HL-60 (cell line): ENCODE results near the gene TMEM273.
A peak's percentile ranks its signal among the peaks of the same experiment; 100 is the strongest.

Source experiments
- DNase-seq, 2 experiments: peaks; one replicate each; pipeline ENCODE4 v3.0.0-alpha.2; 2010 to 2020; ENCODE audit warnings: low read depth in 1 of 2, low spot score in 1 of 2
- H3K27ac ChIP-seq: fragments of 250-450 bp; sonication (Bioruptor Pico); replicated peaks from 2 replicates; pipeline ENCODE4 v1.5.1; 2020; ENCODE audit warnings: mild to moderate bottlenecking, moderate library complexity
- H3K27me3 ChIP-seq: fragments of 250-450 bp; sonication (Bioruptor Pico); 2 replicates; pipeline ENCODE4 v1.5.1; 2021; ENCODE audit warnings: mild to moderate bottlenecking, moderate library complexity; ENCODE audit not compliant: insufficient read depth, poor library complexity, severe bottlenecking
- H3K4me3 ChIP-seq: replicated peaks from 2 replicates; pipeline ENCODE4 v1.5.1; 2011; ENCODE audit warnings: mild to moderate bottlenecking, control low read depth, low read length; ENCODE audit not compliant: insufficient read depth
- CTCF ChIP-seq: IDR thresholded peaks from one replicate; pipeline ENCODE4 v1.5.1; 2011; ENCODE audit warnings: low read length, control low read depth, inconsistent platforms; ENCODE audit not compliant: insufficient read depth
- GABPA ChIP-seq: IDR thresholded peaks from 2 replicates; pipeline ENCODE4 v1.6.1; 2012; ENCODE audit warnings: low read depth
- POLR2AphosphoS5 ChIP-seq: IDR thresholded peaks from 2 replicates; pipeline ENCODE4 v1.6.1; 2012; ENCODE audit warnings: low read depth
- REST ChIP-seq: IDR thresholded peaks from 2 replicates; pipeline ENCODE4 v1.6.1; 2012; ENCODE audit warnings: low read depth; ENCODE audit not compliant: insufficient replicate concordance
- SPI1 ChIP-seq: IDR thresholded peaks from 2 replicates; pipeline ENCODE4 v1.6.1; 2012; ENCODE audit warnings: low read depth, mild to moderate bottlenecking, borderline replicate concordance

The TMEM273 gene

GRCh38 chr10:49136525-49136924, 51.7 kb downstream of the TMEM273 start:
- Histone ChIP-seq H3K27me3 (no peaks in the 10 kb centered on the region), H3K27ac (no peak overlapping the region), H3K4me3 (no peak overlapping the region)
- TF ChIP-seq POLR2AphosphoS5 (no peak), GABPA (no peak), SPI1 (no peak), CTCF (no peak)
- DNase-seq: no peak

DNA sequence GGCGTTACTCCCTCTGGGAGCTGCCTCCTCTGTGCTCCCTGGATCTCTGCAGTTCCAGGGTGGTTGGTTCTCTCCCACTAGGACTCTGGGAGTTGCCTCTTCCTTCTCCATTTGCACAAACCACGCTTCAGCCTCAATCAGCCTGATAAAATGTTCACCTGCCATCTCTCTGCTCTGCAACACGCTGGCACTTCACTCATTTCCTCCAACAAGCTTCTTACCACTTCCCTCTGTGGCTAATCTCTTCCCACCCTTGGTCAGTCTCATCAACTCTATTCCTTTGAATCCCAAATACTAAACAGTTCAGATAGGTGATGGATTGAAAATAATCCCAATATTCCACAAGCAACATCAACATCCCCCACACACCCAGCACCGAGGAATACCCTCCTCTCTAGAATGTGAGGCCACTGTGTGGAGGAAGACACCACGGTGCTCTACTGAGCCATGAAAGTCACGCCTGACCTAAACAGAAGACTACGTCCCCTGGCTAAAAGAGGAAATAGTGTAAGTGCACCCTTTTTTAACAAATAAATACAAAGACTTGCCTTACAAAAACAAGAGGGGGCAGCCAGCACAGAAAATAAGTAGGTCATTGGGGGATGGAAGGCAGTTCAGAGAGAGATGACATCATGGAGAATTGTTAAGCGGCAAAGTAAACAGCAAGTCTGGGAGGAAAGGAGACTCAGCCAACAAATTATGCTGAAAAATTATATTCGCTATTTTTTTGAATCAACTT, 52.4 kb downstream of the TMEM273 start:
- Histone ChIP-seq H3K4me3 (no peak overlapping the region), H3K27me3 (no peaks in the 10 kb centered on the region), H3K27ac (no peak overlapping the region)
- DNase-seq: no peak
- TF ChIP-seq SPI1: 0 out of 2 replicates have a peak, but pooled peaks have one; percentile 5
- TF ChIP-seq CTCF: no peak

- TF ChIP-seq GABPA (no peak), CTCF (no peak), SPI1 (peak; percentile 50; the same call in 1 of the 2 replicates)
- Histone ChIP-seq H3K27ac (no peak overlapping the region), H3K4me3 (no peak overlapping the region), H3K27me3 (no peaks in the 10 kb centered on the region)
- DNase-seq: peak in 1 of 2 experiments; percentile 19
Observed at GRCh38 chr10:49134327-49134726, 53.9 kb downstream of the TMEM273 start.

DNA sequence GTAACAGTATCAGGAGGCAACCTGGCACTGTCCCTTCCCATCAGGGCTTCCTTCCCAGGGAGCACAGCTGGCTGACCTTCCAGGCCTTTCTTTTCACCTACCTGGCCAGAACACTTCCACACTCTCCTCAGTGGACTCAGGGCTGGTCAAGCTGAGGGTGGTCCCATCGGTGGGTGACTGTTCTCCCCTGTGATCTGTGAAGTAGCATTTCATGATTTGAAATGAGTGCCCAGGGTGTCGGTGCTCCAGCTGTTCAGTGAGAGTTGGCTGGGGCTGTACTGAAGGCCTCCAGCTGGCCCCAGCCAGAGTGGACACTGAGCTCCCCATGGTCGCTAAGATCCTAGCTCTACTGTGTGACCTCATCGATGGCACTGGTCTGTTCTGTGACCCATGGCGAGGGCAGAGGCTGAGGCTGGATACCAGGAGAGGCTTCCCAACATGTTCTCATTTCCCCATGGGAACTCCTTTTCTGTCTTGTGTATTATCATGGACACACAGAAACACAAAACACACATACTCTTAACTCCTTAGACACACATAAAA, 54.4 kb downstream of the TMEM273 start, which contains the start of gene FAM170B:
TSS of gene FAM170B (minus strand) at position 316 of the 543 bp plus-strand sequence. CDS start at position 213, 103 bp downstream.
- TF ChIP-seq SPI1 (no peak), CTCF (no peak), GABPA (no peak), POLR2AphosphoS5 (no peak), REST (no peak)
- Histone ChIP-seq H3K27ac (no peak within 1 kb of the TSS), H3K27me3 (no peaks in the 10 kb centered on the region), H3K4me3 (no peak within 1 kb of the TSS)
- DNase-seq: no peak
